Retinal pigment epithelial cell (primary cell): Measurements from ENCODE around the gene LLGL2.

ENCODE experiments used
- DNase-seq: peaks from one replicate; pipeline ENCODE4 v3.0.0-alpha.2; 2010; ENCODE audit warnings: low read depth
- H3K4me3 ChIP-seq: 2 replicates; pipeline ENCODE4 v1.5.1; 2011; ENCODE audit warnings: mild to moderate bottlenecking, low read length, control low read depth, moderate library complexity
- TF ChIP-seq, protein P1 (sequence below): conservative IDR thresholded peaks from 2 replicates; pipeline ENCODE4 v1.5.1; 2011; ENCODE audit warnings: low read depth, low read length, control low read depth, inconsistent platforms

The LLGL2 gene

DNA sequence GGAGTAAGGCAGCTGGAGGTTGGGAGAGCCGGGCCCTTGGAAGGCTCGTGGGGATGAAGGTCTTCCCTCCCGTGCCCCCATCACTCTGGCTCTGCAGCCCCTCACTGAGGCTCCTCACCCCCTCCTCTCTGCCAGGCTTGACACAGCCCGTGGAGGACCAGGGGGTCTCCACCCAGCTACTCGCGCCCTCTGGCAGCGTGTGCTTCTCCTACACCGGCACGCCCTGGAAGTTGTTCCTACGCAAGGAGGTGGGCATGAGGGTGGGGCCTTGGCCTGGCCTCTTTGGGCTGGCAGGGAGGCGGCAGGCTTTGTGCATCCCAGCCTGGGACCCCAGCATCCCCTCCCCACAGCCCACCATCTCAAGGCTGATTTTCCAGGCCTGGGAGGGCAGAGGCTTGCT, 92.2 kb downstream of the LLGL2 start:
- H3K4me3 ChIP-seq = no peak overlapping the region
- TF ChIP-seq, protein P1, sequence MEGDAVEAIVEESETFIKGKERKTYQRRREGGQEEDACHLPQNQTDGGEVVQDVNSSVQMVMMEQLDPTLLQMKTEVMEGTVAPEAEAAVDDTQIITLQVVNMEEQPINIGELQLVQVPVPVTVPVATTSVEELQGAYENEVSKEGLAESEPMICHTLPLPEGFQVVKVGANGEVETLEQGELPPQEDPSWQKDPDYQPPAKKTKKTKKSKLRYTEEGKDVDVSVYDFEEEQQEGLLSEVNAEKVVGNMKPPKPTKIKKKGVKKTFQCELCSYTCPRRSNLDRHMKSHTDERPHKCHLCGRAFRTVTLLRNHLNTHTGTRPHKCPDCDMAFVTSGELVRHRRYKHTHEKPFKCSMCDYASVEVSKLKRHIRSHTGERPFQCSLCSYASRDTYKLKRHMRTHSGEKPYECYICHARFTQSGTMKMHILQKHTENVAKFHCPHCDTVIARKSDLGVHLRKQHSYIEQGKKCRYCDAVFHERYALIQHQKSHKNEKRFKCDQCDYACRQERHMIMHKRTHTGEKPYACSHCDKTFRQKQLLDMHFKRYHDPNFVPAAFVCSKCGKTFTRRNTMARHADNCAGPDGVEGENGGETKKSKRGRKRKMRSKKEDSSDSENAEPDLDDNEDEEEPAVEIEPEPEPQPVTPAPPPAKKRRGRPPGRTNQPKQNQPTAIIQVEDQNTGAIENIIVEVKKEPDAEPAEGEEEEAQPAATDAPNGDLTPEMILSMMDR = no peak
- no peak for DNase-seq

DNA sequence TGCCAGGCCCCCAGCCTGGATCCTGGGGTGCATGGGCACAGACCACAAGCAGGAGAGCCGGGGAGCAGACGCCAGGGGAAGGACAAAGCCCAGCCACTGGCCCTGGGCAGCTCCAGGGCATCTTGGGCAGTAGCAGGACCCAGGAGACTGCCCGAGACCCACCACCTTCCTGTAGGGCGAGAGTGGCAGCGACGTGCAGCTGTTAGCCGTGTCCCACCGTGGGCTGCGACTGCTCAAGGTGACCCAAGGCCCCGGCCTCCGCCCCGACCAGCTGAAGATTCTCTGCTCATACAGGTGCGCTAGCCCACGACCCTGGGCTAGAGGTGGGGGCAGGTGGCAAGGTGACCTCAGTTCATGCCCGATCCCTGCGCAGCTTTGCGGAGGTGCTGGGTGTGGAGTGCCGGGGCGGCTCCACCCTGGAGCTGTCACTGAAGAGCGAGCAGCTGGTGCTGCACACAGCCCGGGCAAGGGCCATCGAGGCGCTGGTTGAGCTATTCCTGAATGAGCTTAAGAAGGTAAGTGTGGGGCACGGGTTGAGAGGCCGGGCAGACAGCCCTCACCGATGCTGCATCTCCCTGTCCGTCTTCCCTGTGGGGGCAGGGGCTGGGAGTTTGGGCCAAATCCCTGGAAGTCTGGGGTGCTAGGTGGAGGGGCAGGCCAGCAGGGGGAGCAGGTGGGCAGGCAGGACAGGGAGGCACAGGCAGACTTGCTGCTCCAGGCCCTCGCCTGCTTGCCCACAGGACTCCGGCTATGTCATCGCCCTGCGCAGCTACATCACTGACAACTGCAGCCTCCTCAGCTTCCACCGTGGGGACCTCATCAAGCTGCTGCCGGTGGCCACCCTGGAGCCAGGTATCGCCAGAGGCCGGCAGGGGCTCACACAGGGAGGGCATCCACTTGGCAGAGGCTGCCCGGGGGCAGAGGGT, 94.3 kb downstream of the LLGL2 start:
- TF ChIP-seq, protein P1 = peak; percentile 81
- no peak overlapping the region for H3K4me3 ChIP-seq
- DNase-seq = no peak

DNA sequence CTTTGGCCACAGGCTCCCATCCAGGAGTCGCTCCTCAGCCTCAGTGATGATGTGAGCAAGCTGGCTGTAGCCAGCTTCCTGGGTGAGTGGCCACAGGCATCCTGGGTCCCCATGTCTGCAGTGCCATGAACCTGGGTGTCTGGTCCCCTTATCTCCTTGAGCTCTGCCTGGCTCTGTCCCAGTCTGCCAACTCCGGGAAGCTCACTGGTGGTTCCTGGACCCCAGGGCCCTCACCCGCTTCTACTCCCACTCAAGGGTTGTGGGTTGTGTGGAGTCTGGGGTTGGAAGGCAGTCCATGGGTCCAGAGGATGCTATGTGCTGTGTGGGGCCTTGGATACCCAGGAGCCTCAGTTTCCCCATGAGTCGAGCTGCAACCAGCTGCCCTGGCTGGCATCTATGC, 96.0 kb downstream of the LLGL2 start:
- TF ChIP-seq, protein P1 = no peak
- H3K4me3 ChIP-seq = no peak overlapping the region
- no peak for DNase-seq

DNA sequence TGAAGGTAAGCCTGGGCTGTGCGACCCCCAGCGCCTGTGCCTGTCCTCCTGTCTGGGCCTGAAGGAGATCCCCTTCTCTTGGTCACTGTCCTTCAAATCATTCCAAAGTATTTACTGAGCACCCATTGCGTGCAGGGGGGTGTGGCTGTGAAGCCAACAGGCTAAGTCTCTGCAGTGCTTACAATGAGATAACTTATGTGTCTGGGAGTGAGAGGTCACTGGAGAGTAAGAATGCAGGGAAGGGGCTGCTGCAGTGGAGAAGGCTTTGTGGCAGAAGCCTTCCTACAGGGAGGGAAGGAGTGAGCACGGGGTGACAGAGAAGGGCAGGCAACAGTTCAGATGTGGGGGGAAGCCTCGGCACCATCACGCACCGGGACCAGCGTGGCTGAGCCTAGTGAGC, 96.6 kb downstream of the LLGL2 start:
- no peak for DNase-seq
- no peak overlapping the region for H3K4me3 ChIP-seq
- TF ChIP-seq, protein P1 = no peak

DNA sequence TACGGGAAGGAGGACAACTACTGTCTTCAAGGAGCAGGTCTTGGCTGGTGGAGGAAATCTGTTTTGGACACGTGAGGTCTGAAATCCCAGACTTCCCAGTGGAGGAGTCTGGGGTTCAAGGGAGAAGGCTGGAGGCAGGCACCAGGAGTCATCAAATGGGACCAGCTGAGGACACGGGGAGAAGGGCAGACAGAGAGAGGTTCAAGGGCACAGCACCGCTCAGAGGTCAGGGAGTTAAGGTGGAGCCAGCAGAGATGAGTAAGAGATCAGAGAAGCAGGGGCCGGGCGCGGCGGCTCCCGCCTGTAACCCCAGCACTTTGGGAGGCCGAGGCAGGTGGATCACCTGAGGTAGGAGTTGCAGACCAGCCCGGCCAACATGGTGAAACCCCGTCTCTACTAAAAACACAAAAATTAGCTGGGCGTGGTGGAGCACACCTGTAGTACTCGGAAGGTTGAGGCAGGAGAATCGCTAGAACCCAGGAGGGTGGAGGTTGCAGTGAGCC, 97.3 kb downstream of the LLGL2 start:
- TF ChIP-seq, protein P1 = no peak
- H3K4me3 ChIP-seq = no peak overlapping the region
- no peak for DNase-seq

DNA sequence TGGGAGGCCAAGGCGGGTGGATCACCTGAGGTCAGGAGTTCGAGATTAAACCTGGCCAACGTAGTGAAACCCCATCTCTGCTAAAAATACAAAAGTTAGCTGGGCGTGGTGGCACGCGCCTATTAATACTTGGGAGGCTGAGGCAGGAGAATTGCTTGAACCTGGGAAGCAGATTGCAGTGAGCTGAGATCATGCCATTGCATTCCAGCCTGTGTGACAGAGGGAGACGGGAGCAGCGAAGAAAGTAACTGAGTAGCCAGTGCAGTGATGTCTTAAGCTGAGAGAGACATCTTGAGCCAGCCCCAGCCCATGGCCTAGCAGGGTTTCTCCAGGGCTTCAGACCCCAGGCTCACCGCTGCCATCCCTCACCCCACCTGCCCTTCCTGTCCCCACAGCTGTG, 97.9 kb downstream of the LLGL2 start:
- no peak overlapping the region for H3K4me3 ChIP-seq
- no peak for DNase-seq
- TF ChIP-seq, protein P1 = no peak

DNA sequence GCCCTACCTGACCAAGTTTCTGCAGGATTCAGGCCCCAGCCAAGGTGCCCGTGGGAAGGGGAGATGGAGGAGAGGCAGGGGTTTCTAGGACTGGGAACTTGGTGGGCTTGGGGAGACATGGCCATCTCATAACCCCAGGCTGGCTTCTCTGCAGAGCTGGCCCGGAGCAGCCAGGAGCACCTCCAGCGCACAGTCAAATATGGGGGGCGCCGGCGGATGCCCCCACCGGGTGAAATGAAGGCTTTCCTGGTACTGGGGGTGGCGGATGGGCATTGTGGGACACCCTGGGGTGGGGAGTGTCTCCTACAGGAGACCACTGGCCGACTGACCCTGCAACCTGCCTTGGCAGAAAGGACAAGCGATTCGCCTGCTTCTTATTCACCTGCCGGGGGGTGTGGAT, 98.5 kb downstream of the LLGL2 start:
- H3K4me3 ChIP-seq = no peak overlapping the region
- no peak for DNase-seq
- TF ChIP-seq, protein P1 = no peak
